Subcutaneous adipose tissue (tissue), 4 donors: ENCODE data around the gene MXRA5. TPM values are rescaled to one million over a fixed set of nuclear protein-coding genes. Genes with fewer than 3 reads are reported as not detected.

Source experiments
- CTCF ChIP-seq: fragments of 450-650 bp; IDR thresholded peaks from one replicate; pipeline ENCODE4 v1.5.1; 2016; ENCODE audit warnings: low read depth, mild to moderate bottlenecking, control low read depth, antibody characterized with exemption, moderate library complexity
- total RNA-seq, 4 donors: library from RNA; depleted of rRNA; stranded (reverse); fragments of >200 nt; gene quantifications; one replicate each; pipeline ENCODE4 v1.1.0, GENCODE V29; 2016

Gene MXRA5, protein sequence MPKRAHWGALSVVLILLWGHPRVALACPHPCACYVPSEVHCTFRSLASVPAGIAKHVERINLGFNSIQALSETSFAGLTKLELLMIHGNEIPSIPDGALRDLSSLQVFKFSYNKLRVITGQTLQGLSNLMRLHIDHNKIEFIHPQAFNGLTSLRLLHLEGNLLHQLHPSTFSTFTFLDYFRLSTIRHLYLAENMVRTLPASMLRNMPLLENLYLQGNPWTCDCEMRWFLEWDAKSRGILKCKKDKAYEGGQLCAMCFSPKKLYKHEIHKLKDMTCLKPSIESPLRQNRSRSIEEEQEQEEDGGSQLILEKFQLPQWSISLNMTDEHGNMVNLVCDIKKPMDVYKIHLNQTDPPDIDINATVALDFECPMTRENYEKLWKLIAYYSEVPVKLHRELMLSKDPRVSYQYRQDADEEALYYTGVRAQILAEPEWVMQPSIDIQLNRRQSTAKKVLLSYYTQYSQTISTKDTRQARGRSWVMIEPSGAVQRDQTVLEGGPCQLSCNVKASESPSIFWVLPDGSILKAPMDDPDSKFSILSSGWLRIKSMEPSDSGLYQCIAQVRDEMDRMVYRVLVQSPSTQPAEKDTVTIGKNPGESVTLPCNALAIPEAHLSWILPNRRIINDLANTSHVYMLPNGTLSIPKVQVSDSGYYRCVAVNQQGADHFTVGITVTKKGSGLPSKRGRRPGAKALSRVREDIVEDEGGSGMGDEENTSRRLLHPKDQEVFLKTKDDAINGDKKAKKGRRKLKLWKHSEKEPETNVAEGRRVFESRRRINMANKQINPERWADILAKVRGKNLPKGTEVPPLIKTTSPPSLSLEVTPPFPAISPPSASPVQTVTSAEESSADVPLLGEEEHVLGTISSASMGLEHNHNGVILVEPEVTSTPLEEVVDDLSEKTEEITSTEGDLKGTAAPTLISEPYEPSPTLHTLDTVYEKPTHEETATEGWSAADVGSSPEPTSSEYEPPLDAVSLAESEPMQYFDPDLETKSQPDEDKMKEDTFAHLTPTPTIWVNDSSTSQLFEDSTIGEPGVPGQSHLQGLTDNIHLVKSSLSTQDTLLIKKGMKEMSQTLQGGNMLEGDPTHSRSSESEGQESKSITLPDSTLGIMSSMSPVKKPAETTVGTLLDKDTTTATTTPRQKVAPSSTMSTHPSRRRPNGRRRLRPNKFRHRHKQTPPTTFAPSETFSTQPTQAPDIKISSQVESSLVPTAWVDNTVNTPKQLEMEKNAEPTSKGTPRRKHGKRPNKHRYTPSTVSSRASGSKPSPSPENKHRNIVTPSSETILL (N-terminal part only)
- 1 to 10 TPM in 2 of 4 donors, under 1 TPM in 2; 0.38 to 1.7 (median 0.96) TPM for total RNA-seq

- no peak for TF ChIP-seq CTCF
These were observed at the start of gene MXRA5 for GRCh38 chrX:3346501-3347259. Gene MXRA5 (minus strand): TSS chrX:3346652. CDS start chrX:3343833, 2,819 bp downstream.

GRCh38 chrX:3393581-3394111 lies 47.2 kb upstream of the MXRA5 start:
- TF ChIP-seq CTCF: no peak

- no peak for TF ChIP-seq CTCF
These were observed 46.7 kb upstream of the MXRA5 start for GRCh38 chrX:3393178-3393577.

GRCh38 chrX:3388457-3388856 lies 42.0 kb upstream of the MXRA5 start:
- TF ChIP-seq CTCF: no peak

- TF ChIP-seq CTCF: no peak
These were observed 37.9 kb upstream of the MXRA5 start for GRCh38 chrX:3384327-3384726.

- no peak for TF ChIP-seq CTCF
These were observed 34.2 kb upstream of the MXRA5 start for GRCh38 chrX:3380603-3381002.
